KBM-7 (cell line): ENCODE results near the gene RABGAP1L.
A peak's percentile ranks its signal among the peaks of the same experiment; 100 is the strongest.

Source experiments
- DNase-seq: peaks from one replicate; pipeline ENCODE4 v3.0.0-alpha.2; 2015
- in situ Hi-C: fragments of 300-500 bp; cut with MboI; formaldehyde crosslinking; loops from 2 replicates; pipeline ENCODE4 v1.14.3; 2020; ENCODE audit warnings: low sequenced_read_pairs, low pct_unique_long_range_greater_than_20kb, mixed read lengths

Gene RABGAP1L

DNA sequence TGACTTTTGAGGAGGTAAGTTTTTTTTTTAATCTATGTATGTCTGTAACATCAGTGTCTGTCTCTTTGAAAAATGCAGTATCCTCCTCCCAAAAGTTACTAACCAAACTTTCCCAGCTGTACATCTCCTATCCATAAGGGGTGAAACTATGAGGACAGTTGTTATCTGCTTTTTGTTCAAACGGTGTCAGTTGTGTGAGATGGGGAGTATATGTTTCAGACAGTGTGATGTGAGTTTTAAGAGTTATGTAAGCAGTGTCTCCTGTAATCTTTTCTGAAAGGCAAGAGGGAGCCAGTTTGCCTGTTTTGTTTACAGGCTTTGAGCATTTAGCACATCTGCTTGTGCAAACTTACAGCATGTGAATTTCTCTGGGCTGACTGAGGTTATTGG, 805.6 kb downstream of the RABGAP1L start:
- no peak for DNase-seq
- in situ Hi-C loops: no loop called here

DNA sequence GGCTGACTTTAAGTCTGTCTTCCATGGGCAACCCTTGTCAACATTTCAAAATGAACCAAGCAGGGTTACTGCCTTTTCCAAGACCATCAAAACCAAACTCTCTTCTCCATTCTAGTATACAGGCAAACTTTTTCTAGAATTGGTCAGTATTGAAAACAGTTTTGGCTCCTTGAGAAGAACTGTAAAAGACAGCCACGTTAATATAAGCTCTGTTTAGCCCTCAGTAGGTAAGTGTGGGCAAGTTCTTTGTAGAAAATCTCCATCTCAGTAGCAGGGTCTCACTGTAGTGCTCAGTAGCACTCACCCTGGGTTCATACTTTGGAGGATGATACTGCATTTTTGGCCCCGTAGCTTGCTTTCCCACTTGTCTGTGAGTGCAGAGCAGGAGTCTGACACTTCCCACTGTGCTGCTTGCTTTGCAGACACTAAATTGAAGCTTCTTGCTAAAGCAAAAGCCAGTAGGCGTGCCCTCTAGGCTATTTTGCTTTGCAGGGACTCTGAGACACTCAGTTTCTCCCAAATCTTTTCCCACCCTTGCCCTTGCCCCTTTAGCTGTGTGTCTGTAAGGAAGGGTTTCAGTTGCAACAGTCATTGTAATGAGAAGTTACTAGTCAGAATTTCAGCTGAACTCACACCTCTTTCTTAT, 806.2 kb downstream of the RABGAP1L start:
- in situ Hi-C loops: no loop called here

DNA sequence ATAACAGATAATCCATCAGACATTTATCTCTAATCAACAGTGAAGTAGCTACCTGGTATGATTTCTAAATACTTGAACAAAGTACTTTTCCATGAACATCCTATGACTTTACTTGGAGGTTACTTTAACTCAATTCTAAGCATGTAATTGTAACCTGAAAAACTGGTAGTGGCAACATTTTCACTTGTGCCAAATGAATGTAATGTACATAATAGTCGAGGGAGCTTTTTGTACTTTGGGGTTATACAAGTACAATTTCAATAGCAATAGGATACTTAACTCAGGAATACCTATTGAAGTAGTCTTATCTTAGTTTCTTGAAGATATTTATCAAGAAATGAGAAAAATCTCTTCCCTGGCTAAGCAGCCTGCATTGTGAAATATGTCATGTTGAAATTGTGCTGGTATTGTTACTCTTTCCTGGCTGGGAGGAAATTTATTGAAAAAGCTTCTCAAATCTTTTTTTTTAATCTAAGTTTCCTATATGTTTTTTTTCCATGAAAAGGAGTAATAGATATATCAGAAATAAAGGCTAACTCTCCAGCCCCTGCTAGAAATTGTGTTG, 806.8 kb downstream of the RABGAP1L start:
- DNase-seq: no peak
- in situ Hi-C loops: no loop called here

More for the DNA sequence above, 806.2 kb downstream of the RABGAP1L start:
- DNase-seq: no peak

DNA sequence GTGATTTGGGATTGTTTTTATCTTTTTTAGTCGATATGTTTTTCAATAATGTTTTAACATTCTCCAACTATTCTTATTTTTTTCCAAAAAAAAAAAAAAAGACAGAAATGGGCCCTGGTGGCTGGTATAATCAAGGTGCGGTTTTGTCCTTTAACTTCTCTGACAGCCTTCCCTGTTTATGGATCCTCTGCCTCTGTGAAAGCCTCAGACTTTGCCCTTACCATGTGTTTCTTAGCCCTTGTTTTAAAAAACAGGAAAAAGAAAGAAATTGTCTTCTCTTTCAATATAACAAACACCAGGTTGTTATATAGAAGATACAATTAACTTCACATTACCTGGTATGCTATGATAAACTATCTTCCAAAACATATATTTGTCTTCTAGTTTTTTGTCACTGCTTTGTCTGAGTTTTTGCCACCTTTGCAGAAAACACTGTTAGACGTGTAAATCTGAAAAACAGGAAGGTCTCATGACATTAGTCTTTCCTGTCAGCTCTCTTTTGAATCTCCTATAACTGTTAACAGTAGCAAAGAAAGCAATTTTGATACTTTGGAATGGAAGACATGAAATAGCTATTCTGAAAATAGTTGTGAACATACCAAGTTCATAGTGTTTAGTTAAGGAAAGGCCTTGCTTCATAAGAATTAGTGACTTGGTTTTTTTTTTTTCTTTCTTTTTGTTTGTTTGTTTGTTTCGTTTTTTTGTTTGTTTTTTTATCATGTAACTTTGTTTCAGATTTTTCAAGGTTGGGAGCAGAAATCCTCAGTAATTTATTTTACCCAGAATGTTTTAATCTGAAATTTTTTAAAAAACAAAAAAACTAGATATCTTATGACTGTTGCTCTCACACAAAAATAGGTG, 808.8 kb downstream of the RABGAP1L start:
- in situ Hi-C loops: no loop called here
- no peak for DNase-seq

DNA sequence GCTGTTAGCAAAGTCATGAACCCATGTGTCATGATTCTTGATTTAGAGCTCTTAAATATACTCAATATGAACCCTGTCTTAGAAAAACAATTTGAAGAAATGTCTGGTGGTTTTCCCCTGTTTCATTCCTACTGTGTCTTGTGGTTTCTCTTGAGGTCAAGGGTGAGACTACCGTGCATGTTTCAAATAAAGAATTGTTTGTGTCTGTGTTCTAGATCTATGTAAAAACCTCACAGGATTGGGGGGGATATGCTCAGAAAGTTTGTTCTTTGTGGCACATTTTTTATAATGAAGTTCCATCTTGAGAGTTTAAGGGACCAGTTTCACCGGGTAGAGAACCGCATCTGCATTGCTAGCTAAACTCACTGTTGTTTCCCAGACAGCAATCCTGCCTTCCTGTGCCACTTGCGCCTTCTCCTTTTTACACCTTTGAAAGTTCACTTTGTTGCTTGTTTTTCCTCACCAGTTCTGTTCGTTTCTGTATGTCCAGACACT, 809.5 kb downstream of the RABGAP1L start:
- in situ Hi-C loops: no loop called here
- DNase-seq: peak; percentile 52

DNA sequence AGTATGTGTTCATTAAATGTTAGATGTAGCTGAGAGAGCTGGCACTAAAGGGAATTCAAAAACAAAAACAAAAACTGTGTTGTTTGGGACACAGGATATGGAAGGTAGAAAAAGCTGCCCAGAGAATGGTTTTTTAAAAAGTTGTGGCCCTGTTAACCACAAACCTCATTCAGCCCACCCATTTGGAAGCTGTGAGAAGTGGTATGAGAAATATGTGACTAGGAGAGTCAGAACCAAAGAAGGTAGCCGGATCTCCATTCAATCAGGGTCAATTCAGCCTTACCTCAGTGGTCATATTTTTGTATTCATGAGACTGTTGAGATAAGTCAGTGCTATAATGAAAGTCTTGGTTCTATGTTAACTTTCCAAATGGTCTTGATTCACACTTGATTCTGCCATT, 810.7 kb downstream of the RABGAP1L start:
- in situ Hi-C loops: no loop called here

DNA sequence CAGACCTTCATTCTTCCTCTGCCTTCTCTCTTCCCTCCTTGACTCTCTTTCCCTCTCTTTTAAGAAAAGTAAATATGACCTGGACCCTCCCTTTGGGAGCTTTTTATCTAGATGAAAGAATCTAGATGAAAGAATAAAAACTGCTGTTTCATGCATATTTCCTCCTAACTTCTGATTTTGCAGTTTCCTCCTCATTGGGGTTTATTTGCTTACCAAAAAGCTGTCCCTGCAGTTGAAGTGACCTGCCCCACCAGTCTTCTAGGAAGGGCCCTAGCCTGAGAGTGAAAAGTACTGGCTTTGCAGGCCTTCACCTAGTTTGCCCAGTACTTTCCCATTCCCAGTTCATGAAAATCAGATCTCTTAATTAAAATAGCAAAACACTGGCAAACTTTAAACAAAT, 812.1 kb downstream of the RABGAP1L start:
- in situ Hi-C loops: no loop called here
- DNase-seq: no peak

More for the DNA sequence above, 810.7 kb downstream of the RABGAP1L start:
- DNase-seq: no peak

DNA sequence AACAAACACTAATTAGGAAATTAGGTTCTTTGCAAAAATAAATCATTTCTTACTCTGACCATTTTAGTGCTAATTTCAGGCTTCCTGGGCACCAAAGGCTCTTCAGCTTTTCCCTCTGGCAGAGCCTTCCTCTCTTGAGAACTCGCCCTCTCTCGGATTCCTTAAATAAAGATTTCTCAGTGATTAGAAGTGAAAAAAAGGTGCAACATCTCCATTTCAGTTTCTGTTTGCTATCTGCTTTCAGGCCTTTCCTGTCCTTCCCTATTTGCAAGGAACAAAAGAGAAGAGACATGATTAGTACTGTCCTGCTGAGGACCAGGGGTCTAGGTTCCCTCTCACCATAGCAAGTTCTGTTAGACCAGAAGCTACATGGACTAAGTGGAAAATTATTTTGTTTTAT, 812.6 kb downstream of the RABGAP1L start:
- in situ Hi-C loops: no loop called here

DNA sequence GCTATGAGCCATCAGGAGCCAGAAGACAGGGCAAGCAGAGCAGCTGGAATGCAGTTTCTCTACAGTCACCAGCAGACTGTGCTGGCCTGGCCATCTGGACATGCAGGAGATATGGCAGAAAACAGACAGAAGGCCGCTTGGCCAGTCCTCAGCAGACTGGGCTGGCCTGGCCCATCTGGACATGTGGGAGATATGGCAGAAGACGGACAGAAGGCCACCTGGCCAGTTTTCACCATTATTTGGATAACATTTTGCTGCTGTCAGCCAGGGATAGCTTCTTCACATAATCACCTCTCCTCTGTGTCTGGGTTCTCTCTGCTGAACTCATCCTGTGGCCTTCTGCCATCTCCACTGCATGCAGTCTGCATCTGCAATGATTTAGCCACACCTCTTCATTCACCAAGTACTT, 815.4 kb downstream of the RABGAP1L start:
- no peak for DNase-seq
- in situ Hi-C loops: loop anchor here (25.0 kb wide), 1 partner anchor 187 kb away; no protein-coding TSS in a partner anchor

More for the DNA sequence above, 812.6 kb downstream of the RABGAP1L start:
- DNase-seq: no peak

DNA sequence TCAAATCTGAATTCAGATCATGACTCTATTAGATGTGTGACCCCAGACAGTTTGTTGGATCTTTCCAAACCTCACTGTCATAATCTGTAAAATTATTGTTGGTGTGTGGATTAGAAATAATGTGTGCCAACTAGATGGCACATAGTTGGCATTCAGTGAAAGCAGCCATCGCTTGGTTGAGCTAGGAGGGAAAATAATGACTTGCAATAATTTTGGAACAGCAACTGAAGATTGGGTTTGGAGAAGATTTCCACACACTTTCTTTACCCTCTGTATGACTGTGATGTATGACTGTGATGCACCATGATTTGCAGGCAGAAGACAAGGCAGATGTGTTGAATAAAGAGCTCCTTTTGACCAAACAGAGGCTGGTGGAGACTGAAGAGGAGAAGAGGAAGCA, 816.4 kb downstream of the RABGAP1L start:
- in situ Hi-C loops: loop anchor here (25.0 kb wide), 1 partner anchor 188 kb away; no protein-coding TSS in a partner anchor
- DNase-seq: no peak

DNA sequence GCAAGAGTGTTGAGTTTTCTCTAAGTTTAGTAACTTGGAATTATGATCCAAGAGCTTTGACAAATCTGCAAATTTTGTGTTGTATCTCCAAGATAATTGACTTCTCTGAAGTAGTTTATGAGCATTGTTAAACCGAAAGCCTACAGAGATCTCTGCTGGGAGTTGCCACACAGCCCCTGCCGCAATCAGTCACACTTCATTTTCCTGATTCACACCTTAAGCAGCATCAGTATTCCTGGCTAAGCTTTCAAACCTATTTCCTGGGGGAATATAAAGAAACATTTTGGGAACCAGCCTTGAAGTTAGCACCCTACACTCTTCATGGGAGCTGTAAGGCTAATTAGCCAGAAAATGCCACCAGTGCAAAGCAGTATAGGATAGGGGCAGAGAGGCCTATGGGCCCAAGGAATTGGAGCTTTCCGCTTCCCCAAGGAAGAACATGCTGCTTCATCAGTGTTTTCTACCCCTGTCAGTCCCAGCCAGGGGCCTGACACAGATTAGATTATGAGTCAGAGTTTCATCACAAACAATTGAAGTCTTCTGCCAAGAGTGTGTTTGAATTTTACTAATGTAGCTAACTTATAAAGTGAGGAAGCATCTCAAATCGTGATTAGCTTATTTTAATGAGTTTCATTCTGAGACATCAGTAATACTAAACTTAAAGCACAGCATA, 817.3 kb downstream of the RABGAP1L start:
- in situ Hi-C loops: loop anchor here (25.0 kb wide), 1 partner anchor 189 kb away; no protein-coding TSS in a partner anchor
- no peak for DNase-seq

DNA sequence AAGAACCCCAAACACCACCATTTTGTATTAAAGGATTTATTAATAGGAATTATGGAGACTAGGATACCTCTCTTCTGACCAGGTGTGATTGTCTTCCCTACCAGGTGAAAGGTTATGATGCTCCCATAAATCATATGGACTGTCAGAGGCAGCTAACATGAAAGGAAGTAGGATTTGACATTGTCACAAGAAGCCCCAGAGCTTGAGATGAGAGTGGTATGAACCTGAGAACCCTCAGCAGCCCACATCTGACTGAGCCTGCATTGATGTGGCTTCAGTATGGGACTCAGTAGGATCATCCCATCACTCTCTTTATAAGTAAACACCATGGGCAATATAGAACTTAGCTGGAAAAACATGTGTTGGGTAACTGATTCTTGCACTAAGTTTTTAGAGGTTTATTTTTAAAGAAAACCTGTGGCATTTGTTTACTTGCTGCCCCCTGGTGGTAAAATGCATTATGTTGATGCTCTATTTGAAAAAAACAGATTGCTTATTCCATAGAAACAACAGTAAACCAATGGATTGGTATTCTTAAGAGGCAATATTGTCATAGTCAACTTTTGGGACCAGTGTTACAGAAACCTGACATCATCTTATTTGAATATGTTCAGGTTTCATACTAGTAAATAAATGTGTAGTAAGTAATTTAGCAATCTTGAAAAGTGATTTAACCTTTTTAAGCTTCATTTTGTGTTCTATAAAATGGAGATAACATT, 823.8 kb downstream of the RABGAP1L start:
- in situ Hi-C loops: loop anchor here (25.0 kb wide), 1 partner anchor 196 kb away; no protein-coding TSS in a partner anchor
- DNase-seq: peak; percentile 68

DNA sequence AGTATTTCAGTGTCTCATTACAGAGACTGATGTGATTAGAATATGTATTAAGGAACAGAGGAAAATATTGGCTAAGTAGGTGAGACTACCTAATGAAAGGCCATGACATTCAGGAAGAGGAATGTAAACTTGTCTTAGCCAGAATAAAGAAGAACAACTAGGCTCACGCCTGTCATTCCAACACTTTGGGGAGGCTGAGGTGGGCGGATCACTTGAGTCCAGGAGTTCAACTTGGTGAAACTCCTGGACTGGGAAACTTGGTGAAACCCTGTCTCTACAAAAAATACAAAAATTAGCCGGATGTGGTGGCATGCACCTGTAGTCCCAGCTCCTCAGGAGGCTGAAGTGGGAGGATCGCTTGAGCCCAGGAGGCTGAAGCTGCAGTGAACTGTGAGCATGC, 825.6 kb downstream of the RABGAP1L start:
- in situ Hi-C loops: loop anchor here (25.0 kb wide), 1 partner anchor 198 kb away; no protein-coding TSS in a partner anchor
- no peak for DNase-seq

DNA sequence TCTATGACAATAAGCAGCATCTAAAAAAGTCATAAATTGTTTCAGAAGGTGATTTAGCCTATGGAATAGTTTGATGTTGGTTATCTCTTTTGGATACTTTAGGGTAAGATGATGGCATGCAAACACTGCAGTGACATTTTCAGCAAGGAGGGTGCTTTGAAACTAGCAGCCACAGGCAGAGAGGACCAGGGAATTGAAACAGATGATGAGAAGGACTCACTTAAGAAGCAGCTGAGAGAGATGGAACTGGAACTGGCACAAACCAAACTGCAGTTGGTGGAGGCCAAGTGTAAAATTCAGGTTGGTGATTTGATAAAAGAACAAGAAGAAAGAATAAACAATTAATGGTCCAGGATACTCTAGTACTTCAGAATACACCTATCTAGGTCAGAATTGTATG, 829.2 kb downstream of the RABGAP1L start:
- in situ Hi-C loops: loop anchor here (25.0 kb wide), 1 partner anchor 201 kb away; no protein-coding TSS in a partner anchor
- no peak for DNase-seq

DNA sequence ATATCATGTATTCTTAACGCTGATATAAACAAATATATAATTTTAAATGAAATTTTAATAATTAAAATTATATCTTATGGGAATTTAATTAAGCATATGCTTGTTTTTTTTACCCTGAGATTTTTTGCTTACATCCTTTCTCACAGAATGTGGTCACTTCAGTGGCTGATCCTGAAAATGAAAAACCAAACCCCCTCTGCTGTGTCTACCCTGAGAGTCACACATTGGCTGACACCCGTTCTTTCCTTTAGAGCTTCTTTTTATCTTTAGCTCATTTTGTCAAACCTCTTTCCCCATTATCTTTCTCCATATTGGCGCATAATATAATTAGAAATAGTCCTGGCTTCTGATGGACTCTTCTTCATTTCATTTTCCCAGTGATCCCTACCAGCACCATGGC, 829.7 kb downstream of the RABGAP1L start:
- DNase-seq: no peak
- in situ Hi-C loops: loop anchor here (25.0 kb wide), 1 partner anchor 202 kb away; no protein-coding TSS in a partner anchor

DNA sequence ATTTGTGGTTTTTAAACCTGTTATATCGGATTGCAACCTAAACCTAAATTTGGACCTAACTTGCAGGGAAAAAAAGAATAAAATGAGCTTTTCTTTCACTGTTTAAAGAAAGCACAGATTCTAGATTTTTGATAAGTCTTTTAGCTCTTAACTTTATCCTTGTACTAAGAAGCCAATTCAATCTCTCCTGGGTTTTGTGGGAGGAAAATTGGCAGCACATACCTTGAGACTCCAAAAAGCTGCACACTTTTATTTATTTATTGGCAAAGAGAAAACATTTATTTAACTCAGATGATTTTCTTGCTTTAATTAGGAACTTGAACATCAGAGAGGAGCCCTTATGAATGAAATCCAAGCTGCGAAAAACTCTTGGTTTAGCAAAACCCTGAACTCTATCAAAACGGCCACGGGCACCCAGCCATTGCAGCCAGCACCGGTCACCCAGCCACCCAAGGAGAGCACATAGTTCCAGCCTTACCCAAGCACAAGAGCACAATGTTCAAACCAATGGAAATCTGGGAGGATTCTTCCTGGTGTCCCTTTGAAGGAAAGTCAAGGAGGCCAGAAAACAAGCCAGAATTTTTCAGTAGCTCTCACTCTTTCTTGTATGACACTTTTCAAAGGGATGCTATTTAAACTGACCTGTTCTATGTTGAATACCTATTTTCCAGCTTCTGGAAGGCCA, 830.4 kb downstream of the RABGAP1L start:
- in situ Hi-C loops: loop anchor here (25.0 kb wide), 1 partner anchor 202 kb away; no protein-coding TSS in a partner anchor
- DNase-seq: no peak

DNA sequence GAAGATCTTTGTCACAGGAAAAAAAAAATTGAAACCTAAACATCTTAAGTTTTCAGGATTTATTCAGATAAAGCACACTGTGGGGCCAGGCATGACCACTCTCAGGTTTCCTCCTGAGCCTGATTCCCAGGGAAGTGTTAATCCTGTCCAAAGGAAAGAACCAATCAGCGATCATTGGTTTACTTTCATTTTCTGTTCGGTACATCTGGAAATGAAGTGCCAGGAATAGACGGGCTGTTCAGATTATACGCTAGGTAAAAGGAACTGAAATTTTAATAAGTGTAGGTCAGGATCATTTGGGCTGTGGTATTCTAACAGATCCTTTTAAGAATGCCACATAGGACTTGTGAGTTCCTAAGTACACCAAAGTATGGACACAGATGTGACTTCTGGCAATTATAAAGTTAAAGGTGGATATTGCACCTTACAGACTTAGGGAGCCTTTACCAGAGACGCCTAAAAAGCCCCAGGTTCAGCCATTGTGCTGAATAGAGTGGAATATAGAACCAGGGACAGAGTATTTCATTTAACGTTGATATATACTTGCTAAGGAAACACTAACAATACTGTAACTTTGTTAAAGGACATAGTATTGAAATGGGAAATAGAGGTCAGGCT, 831.2 kb downstream of the RABGAP1L start:
- peak; percentile 65 for DNase-seq
- in situ Hi-C loops: loop anchor here (25.0 kb wide), 1 partner anchor 203 kb away; no protein-coding TSS in a partner anchor
